ENCODE results near the gene MORC3. TPM values are rescaled to one million over a fixed set of nuclear protein-coding genes. Genes with fewer than 3 reads are reported as not detected.
A peak's percentile ranks its signal among the peaks of the same experiment; 100 is the strongest.

Gene MORC3
- total and polyA plus RNA-seq, 9 of the 15 experiments (the other 6 are each of a cell fraction or from before 2014, with no cell fraction given), result 12.7 to 53.7 (median 36.0) TPM

DNA sequence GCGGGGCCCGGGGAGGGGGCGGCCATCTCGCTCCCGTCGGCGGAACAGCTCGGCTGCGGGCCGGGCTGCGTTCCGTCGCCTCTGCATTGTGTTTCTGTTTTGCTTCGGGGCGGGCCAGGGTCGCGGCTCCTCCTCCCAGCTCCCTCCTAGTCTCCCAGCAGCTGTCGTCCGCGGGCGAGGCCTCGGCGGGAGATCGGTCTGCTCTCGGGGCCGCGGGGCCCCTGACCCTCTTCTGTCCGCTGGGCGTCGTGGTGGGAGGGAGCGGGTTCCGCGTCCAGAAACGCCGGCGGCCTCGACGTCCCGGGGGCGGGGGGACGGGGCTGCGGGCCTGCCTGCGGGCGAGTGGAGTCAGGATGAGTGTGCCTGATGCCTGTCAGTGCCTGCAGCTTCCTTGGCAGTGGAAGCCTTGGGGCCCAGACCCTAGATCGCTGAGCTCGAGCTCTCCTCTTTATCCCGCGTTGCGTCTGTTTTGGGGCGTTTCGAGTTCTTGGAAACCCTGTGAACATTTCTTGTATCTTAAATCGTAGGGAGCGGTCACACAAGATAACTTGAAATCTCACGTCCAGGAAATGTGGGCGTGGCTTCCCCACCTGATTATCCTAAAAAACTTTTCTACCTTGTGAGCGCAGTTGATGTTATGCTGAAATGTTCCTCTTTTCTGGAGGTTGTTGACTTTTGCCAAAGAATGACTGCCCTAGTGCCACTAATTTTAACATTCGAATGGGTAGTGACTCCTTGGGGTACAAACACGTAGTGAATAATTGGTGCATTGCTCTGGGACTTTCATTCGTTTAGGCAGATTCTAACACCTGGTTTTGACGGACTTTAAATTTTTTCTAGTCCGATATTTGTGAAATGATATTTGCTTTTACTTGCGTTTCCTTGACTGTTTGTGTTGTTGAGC lies 676 bp downstream of the MORC3 start (continued):
- TF ChIP-seq SMAD4 (CRISPR knock-in tag; conservative IDR thresholded peaks at IDR 0.05) (peak; percentile 54; the same call in 1 of the 2 replicates), TEAD1 (CRISPR knock-in tag; IDR thresholded peaks at IDR 0.05) (no peak), NCOA1 (IDR thresholded peaks at IDR 0.05; ENCODE audit: low read depth) (peak; percentile 76; the same call in 1 of the 2 replicates), CAMTA2 (CRISPR knock-in tag; conservative IDR thresholded peaks at IDR 0.05) (no peak), PHB (CRISPR knock-in tag; IDR thresholded peaks at IDR 0.05) (no peak), BDP1 (IDR thresholded peaks at IDR 0.05; ENCODE audit: insufficient read depth, insufficient read length) (no peak), U2AF1 (optimal IDR thresholded peaks at IDR 0.05; ENCODE audit: low read depth, low read length) (peak; percentile 46), SMARCC2 (IDR thresholded peaks at IDR 0.05; ENCODE audit: low read depth) (peak; percentile 47; the same call in 1 of the 2 replicates), BRD4 (IDR thresholded peaks at IDR 0.05) (no peak; the same call in 1 of the 2 replicates), MYBL2 (IDR thresholded peaks at IDR 0.05; ENCODE audit: low read depth) (no peak), MYBL2 (CRISPR knock-in tag; IDR thresholded peaks at IDR 0.05; ENCODE audit: borderline replicate concordance) (no peak), NFXL1 (CRISPR knock-in tag; IDR thresholded peaks at IDR 0.05) (no peak), FUS (optimal IDR thresholded peaks at IDR 0.05; ENCODE audit: low read depth, low read length) (no peak), ZNF75A (CRISPR knock-in tag; IDR thresholded peaks at IDR 0.05) (no peak)
- TF ChIP-seq, protein P1, sequence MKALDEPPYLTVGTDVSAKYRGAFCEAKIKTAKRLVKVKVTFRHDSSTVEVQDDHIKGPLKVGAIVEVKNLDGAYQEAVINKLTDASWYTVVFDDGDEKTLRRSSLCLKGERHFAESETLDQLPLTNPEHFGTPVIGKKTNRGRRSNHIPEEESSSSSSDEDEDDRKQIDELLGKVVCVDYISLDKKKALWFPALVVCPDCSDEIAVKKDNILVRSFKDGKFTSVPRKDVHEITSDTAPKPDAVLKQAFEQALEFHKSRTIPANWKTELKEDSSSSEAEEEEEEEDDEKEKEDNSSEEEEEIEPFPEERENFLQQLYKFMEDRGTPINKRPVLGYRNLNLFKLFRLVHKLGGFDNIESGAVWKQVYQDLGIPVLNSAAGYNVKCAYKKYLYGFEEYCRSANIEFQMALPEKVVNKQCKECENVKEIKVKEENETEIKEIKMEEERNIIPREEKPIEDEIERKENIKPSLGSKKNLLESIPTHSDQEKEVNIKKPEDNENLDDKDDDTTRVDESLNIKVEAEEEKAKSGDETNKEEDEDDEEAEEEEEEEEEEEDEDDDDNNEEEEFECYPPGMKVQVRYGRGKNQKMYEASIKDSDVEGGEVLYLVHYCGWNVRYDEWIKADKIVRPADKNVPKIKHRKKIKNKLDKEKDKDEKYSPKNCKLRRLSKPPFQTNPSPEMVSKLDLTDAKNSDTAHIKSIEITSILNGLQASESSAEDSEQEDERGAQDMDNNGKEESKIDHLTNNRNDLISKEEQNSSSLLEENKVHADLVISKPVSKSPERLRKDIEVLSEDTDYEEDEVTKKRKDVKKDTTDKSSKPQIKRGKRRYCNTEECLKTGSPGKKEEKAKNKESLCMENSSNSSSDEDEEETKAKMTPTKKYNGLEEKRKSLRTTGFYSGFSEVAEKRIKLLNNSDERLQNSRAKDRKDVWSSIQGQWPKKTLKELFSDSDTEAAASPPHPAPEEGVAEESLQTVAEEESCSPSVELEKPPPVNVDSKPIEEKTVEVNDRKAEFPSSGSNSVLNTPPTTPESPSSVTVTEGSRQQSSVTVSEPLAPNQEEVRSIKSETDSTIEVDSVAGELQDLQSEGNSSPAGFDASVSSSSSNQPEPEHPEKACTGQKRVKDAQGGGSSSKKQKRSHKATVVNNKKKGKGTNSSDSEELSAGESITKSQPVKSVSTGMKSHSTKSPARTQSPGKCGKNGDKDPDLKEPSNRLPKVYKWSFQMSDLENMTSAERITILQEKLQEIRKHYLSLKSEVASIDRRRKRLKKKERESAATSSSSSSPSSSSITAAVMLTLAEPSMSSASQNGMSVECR (CRISPR knock-in tag; IDR thresholded peaks at IDR 0.05), result peak; percentile 42; the same call in 1 of the 2 replicates
- TF ChIP-seq, protein P2, sequence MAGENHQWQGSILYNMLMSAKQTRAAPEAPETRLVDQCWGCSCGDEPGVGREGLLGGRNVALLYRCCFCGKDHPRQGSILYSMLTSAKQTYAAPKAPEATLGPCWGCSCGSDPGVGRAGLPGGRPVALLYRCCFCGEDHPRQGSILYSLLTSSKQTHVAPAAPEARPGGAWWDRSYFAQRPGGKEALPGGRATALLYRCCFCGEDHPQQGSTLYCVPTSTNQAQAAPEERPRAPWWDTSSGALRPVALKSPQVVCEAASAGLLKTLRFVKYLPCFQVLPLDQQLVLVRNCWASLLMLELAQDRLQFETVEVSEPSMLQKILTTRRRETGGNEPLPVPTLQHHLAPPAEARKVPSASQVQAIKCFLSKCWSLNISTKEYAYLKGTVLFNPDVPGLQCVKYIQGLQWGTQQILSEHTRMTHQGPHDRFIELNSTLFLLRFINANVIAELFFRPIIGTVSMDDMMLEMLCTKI (IDR thresholded peaks at IDR 0.05; ENCODE audit: partially characterized antibody), result no peak
- TF ChIP-seq, protein P3, sequence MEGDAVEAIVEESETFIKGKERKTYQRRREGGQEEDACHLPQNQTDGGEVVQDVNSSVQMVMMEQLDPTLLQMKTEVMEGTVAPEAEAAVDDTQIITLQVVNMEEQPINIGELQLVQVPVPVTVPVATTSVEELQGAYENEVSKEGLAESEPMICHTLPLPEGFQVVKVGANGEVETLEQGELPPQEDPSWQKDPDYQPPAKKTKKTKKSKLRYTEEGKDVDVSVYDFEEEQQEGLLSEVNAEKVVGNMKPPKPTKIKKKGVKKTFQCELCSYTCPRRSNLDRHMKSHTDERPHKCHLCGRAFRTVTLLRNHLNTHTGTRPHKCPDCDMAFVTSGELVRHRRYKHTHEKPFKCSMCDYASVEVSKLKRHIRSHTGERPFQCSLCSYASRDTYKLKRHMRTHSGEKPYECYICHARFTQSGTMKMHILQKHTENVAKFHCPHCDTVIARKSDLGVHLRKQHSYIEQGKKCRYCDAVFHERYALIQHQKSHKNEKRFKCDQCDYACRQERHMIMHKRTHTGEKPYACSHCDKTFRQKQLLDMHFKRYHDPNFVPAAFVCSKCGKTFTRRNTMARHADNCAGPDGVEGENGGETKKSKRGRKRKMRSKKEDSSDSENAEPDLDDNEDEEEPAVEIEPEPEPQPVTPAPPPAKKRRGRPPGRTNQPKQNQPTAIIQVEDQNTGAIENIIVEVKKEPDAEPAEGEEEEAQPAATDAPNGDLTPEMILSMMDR (IDR thresholded peaks at IDR 0.05 in 2 of 3, conservative IDR thresholded peaks at IDR 0.05 in 1 of 3; ENCODE audit: insufficient read depth in 2 of 3, low read depth in 1 of 3, low read length in 3 of 3), result no peak
- TF ChIP-seq, protein P4, sequence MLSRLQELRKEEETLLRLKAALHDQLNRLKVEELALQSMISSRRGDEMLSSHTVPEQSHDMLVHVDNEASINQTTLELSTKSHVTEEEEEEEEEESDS (CRISPR knock-in tag; IDR thresholded peaks at IDR 0.05), result no peak
